GM21825 (cell line): ENCODE data around the gene IL1A.

Experiments used
- ATAC-seq: cut with Tn5 transposase; IDR thresholded peaks from one replicate; pipeline ENCODE4 v1.9.1; 2021; ENCODE audit warnings: mild to moderate bottlenecking, moderate library complexity; ENCODE audit not compliant: unreplicated experiment

IL1A gene

GRCh38 chr2:112728029-112728362 is 56.3 kb downstream of the IL1A start:
- no peak for ATAC-seq

DNA sequence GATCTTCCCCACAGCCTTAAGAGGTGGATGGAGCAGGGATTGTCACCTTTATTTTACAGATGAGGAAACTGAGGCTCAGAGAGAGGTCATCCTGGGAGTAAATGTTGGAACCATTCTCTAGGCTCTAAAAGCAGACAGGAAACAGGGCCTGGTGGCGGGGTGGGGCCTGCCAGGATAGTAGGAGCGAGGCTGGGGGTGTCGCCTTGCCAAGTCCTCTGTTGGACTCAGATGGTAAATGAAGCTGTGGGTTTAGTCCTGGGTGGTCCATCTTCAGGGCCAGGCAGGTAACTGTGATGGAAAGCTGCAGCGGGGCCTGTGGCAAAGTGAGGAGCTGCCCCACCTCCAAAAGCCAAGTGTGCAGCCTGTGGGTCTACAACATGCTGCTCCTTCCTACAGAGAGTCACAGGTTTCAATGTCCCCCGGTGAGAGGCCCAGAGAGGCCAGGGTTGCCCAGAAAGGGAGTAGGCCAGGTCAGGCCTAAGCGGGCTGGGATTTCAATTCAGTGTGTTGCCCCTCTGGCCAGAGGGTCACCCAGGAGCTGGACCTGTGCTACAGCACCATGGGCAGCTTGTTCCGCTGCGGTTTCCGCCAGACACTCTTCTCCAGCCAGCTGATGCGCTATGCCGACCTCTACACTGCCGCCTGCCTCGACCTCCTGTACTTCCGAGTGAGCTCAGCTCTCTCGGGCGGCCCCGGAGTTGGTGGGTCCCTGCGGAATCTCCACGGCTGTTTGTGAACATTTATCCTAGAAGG is 56.8 kb downstream of the IL1A start:
- ATAC-seq = no peak

DNA sequence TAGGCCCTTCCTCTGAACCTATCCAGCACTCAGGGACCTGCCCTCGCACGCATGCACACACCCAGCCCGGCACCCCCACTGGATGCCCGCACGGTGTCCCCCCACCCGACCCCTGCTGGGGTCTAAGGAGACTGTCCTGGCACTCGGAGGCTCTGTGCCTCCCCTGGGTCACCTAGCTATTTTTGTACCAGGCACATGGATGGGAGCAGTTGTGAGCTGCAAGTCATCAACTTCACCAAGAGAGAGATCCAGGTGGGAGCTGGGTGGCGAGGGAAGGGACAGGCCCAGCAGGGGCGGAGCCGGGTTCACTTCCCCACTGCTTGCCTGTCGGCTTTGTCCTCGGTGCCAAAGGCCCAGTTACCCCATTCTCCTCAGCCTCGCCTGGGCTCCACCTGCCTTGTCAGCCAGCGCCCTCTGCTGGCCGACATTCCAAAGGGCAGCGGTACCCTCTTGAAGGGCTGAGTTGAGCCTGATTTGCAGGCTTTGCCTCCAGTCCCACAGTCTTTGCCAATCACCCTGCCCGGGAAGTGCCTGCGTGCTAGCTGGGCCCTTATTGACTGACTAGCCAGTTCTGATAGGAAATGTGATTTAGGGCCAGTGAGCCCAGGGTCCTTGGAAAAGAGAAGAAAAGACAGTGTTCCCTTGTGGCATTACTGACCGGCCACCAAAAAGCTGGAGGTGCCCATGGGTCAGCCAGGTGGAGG is 57.7 kb downstream of the IL1A start:
- peak; percentile 69 for ATAC-seq

DNA sequence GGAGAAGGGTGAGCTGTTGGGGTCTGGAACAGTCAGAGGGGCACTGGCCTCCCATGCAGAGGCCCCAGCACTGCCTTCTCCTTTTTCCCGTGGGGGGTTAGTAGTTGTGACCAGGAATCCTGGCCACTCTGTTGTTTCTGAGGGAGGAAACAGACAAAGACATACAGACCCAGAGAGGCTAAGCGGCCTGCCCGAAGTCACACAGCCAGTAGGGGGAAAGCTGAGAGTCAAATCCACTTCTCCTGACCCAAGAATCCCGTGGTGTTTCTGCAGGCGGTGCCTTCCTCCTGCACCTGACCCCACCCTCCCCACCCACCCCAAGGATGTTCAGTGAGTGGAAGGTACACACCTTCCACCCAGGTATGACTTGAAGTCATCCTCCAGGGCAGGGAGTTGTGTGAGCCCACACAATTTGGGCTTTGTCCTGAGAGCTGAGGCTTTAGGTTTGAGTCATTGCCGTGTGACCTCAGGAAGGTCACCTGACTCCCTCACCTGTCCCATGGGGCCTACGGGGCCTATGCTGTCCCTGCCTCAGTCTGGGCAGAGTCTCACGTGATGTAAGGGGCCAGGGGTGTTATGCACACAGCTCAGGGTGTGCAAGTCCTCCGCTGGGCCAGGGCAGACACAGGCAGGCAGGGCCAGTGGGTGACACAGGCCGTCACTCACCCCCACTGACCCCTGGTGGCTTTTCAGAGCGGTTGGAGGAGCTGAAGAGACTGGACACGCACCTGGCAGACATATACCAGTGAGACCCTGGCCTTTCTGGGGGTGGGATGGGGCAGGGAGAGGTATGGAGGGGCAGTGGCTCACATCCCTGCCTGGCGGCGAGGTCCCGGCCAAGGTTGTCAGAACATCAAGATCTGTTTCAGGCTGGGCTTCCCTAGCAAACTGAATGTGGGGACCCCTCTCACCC is 58.5 kb downstream of the IL1A start:
- ATAC-seq = peak; percentile 42

- ATAC-seq = no peak
These were observed 59.4 kb downstream of the IL1A start for GRCh38 chr2:112724591-112725525.

- no peak for ATAC-seq
These were observed 60.3 kb downstream of the IL1A start for GRCh38 chr2:112723995-112724394.
